Gastroesophageal sphincter (tissue), 3 donors: Measurements from ENCODE around the gene ANKRD33.

Experiments used
- EP300 ChIP-seq: sonication (generic); formaldehyde crosslinking; IDR thresholded peaks from one replicate; pipeline ENCODE4 v1.6.1; 2017; ENCODE audit warnings: antibody characterized with exemption, mild to moderate bottlenecking
- POLR2A ChIP-seq, 2 donors: fragments of 450-650 bp; IDR thresholded peaks; one replicate each; pipeline ENCODE4 v1.6.1; 2017; ENCODE audit warnings: antibody characterized with exemption in 2 of 2, mild to moderate bottlenecking in 2 of 2, moderate library complexity in 1 of 2
- POLR2AphosphoS5 ChIP-seq: sonication (generic); formaldehyde crosslinking; IDR thresholded peaks from one replicate; pipeline ENCODE4 v1.6.1; 2017; ENCODE audit warnings: antibody characterized with exemption
- TF ChIP-seq, protein P1 (sequence below), 4 experiments: fragments of 200-600 bp in 2 of 4; fragments of 450-650 bp in 2 of 4; sonication (generic) in 1 of 4; IDR thresholded peaks; one replicate each; pipeline ENCODE4 v1.5.1; 2017 to 2019; ENCODE audit warnings: antibody characterized with exemption in 4 of 4, mild to moderate bottlenecking in 2 of 4, moderate library complexity in 2 of 4

DNA sequence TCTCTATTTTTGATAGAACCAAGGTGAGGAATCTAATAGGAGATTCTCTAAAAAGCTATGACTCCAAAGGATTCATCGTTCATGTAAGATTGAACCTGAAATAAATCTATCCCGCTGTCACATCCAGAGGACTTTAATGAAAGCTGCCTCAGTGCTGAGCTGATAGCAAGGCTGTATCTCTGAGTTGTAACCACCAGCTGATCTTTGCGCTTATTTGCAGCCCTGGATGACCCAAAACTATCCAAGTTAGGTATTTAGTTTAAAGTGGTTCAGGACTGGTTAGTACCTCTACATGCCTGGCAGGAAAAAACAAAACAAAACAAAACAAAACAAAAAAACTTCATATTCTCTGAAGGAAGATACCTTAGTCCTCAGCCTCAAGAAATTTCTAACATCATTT, 8.8 kb upstream of the ANKRD33 start:
- TF ChIP-seq, protein P1, sequence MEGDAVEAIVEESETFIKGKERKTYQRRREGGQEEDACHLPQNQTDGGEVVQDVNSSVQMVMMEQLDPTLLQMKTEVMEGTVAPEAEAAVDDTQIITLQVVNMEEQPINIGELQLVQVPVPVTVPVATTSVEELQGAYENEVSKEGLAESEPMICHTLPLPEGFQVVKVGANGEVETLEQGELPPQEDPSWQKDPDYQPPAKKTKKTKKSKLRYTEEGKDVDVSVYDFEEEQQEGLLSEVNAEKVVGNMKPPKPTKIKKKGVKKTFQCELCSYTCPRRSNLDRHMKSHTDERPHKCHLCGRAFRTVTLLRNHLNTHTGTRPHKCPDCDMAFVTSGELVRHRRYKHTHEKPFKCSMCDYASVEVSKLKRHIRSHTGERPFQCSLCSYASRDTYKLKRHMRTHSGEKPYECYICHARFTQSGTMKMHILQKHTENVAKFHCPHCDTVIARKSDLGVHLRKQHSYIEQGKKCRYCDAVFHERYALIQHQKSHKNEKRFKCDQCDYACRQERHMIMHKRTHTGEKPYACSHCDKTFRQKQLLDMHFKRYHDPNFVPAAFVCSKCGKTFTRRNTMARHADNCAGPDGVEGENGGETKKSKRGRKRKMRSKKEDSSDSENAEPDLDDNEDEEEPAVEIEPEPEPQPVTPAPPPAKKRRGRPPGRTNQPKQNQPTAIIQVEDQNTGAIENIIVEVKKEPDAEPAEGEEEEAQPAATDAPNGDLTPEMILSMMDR (IDR thresholded peaks at IDR 0.05), result no peak
- TF ChIP-seq POLR2A (IDR thresholded peaks at IDR 0.05), result no peak
- no peak for TF ChIP-seq EP300
- no peak for TF ChIP-seq POLR2AphosphoS5
